HL-60 (cell line): ENCODE data around the gene CD209.

Source experiments
- CTCF ChIP-seq: IDR thresholded peaks from one replicate; pipeline ENCODE4 v1.5.1; 2011; ENCODE audit warnings: low read length, control low read depth, inconsistent platforms; ENCODE audit not compliant: insufficient read depth
- GABPA ChIP-seq: IDR thresholded peaks from 2 replicates; pipeline ENCODE4 v1.6.1; 2012; ENCODE audit warnings: low read depth
- REST ChIP-seq: IDR thresholded peaks from 2 replicates; pipeline ENCODE4 v1.6.1; 2012; ENCODE audit warnings: low read depth; ENCODE audit not compliant: insufficient replicate concordance
- SPI1 ChIP-seq: IDR thresholded peaks from 2 replicates; pipeline ENCODE4 v1.6.1; 2012; ENCODE audit warnings: low read depth, mild to moderate bottlenecking, borderline replicate concordance

GRCh38 chr19:7781157-7781556 lies 33.8 kb upstream of the CD209 start:
- TF ChIP-seq CTCF = no peak
- no peak for TF ChIP-seq REST
- TF ChIP-seq GABPA = no peak
- no peak for TF ChIP-seq SPI1
